ENCODE measurements around the gene CCNK.

Gene CCNK

GRCh38 chr14:99480917-99481744, at the start of gene CCNK:
CCNK (plus strand) TSS chr14:99481409; CDS start chr14:99492678, 11,269 bp downstream.
- DNase-seq = peak; percentile 100

DNA sequence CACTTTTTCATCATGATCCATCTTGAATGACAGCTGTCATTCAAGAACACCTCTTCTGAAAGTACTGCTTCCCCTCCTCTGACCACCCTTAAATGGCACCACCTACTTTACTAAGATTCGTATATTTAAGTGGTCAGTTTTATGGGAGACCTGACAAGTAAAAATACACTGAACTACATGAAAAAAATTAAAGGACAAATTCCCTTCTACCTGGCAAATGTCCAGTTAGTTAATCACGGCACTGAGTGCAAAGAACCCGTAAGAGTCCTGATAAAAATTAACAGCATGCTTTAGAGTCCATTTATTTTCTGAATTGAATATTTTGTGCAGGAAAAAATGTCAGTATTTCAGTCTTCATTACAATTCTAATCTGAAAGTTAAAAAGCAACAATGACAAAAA, 49.2 kb upstream of the CCNK start:
- no peak for DNase-seq

DNA sequence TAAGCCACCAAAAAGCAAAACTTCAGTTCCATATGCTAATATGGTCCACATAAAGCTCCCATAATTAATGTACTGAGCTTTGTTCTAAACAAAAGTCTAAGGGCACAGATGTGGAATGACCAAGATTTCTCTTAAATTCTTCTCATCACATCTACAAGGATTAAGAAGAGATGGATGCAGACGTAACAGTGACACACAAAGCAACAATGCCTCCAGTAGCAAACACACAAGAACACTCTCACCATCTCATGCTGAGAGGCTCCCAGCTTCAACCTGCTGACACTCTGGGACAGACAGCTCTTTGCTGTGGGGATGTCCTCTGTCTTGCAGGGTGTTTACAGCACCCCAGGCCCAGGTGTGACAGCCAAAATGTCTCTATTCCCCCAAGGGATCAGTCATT, 48.7 kb upstream of the CCNK start:
- no peak for DNase-seq

GRCh38 chr14:99435327-99435726, 45.9 kb upstream of the CCNK start:
- no peak for DNase-seq

DNA sequence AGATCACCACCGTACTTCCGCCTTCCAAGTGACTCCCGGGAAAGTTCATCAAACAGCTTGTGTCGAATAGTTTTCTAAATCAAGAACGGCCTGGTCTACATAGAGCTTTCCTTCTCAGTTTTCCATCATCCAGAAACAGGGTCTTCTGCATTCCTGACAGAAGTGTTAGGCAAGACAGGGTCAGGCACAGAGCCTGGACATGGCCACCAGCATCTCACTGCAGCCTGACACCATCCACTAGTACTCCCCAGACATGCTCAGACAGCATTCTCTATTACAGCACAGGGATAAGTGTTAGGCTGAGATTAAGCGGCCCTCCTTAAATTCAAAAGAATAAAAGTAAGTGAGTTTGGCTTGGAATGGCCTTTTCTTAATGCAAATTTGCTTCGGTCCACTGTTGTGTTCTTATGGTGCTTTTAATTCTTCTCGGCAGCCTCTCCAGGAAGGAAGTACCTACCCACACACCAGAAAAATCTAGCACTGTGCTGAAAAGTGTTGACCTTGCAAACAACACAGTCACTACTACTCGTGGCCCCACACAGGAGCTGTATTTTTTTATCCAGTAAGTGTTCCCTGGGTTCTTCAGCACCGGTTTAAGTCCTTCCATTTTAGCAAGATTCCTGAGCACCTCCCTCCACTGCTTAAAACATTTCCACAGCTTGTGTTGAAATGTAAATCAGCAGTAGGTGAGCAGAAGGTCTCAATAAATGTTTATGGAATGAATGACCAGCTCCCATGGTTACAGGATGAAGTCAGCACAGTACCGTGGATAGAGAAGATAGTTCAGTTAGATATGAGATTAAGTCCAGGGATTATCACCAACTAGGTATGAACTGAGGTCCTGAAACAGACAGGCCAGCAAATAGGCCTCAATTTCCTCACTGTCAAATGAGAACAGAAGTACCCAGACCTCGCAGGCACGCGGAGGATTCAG, 44.7 kb upstream of the CCNK start:
- DNase-seq = no peak

- DNase-seq = no peak
These were observed 43.5 kb upstream of the CCNK start for GRCh38 chr14:99437706-99438105.

GRCh38 chr14:99440278-99440677, 40.9 kb upstream of the CCNK start:
- no peak for DNase-seq

- no peak for DNase-seq
These were observed 39.9 kb upstream of the CCNK start for GRCh38 chr14:99441157-99441870.

GRCh38 chr14:99441918-99442317, 39.3 kb upstream of the CCNK start:
- DNase-seq = no peak

- DNase-seq = no peak
These were observed 35.3 kb upstream of the CCNK start for GRCh38 chr14:99445931-99446330.

- DNase-seq = no peak
These were observed 33.5 kb upstream of the CCNK start for GRCh38 chr14:99447739-99448138.

- DNase-seq = no peak
These were observed 30.9 kb upstream of the CCNK start for GRCh38 chr14:99450266-99450665.

DNA sequence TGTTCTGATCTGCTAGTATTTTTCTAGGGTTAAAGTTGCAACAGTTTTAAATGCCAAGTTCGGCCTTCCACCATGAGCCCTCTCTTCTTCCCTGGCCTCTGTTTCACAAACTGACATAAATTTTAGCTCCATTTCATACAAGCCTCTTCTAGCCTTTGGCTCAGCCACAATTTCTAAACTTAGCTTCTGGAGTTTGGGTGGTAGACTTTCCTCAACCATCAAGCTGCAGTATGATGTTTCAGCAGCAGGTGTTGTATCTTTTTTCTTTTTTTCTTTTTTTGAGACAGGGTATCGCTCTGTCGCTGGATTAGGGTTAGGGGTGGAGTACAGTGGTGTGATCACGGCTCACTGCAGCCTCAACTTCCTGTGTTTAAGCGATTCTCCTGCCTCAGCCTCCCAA, 30.0 kb upstream of the CCNK start:
- DNase-seq = no peak

DNA sequence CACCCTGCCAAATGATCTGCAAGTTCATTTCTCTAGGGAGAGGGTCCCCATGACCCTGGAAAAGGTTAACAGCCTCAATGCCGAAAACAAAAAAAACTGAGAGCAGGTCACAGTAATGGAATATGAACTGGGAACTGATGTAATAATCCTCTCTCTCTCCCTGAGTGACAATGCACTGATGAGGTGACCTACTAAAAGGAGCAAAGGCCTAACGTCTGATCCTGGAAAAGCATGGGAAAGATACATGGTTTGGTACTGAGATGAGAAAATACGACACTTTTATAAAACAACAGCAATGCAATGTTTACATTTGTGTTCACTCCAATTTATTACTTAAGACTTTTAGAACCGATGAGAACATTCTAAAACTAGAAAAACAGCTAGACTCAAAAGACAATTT, 28.2 kb upstream of the CCNK start:
- no peak for DNase-seq

DNA sequence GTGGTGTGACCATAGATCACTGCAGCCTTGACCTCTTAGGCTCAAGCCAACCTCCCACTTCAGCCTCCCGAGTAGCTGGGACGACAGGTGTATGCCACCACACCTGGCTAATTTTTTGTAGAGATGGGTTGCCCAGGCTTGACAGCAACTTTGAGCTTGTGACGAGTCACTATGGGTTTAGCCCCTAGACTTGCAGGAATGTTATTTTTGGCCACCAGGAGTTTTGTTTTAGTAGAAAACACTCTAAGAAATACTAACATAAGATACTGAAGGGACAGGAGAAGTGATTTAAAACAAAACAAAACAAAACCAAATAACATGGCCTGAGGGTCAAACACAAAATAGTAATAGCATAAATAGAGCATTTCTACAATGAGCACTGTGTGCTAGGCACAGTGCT, 27.0 kb upstream of the CCNK start:
- no peak for DNase-seq

- no peak for DNase-seq
These were observed 21.6 kb upstream of the CCNK start for GRCh38 chr14:99459481-99460100.

GRCh38 chr14:99460793-99461192, 20.4 kb upstream of the CCNK start:
- DNase-seq = no peak

DNA sequence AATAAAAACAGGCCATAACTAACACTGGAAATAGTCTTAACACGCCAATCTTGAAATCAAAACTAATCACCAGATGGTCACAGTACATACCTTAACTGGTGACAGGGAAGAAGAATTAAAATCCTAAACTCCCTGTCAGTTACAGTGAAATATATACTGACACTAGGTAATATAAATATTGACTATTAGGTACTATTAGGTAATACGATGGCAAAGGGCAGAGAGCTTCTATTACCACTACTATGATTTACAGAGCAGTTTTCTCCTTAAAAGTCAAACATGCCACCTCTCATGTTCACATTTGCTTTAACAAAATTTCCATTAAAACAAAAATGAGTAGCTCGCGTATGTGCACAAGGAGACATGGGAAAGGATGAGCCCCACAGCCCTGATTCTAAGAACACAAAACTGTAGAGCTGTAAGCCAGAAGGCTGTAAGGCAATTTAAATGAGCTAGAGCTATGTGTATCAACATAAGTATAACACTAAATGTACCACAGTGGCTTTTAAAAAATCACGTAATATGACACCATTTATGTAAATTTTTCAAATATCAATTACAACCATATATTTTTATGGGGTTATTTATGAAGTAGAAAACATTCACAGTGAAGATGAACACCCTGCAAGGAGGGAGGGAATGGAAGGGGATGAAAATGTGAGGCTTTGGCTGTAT, 19.7 kb upstream of the CCNK start:
- DNase-seq = no peak

- DNase-seq = no peak
These were observed 19.0 kb upstream of the CCNK start for GRCh38 chr14:99462210-99462609.

DNA sequence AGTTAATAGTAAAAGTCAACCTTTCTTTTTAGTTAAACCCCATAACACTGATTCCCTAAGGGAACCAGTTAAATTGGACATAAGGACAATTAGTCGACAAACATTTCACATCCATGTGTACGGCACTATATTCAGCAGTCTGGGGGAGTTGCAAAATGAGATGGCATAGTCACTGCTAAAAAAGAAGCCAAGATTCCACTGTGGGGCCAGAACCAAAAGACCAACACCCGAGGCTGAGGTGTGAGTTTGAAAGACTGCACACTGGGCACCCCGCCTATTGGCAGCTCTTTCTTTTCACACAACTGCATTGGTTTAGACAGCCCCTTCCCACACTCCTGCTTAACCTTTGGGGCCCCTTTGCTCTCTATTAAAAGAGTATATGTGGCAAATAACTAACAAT, 17.2 kb upstream of the CCNK start:
- DNase-seq = no peak

GRCh38 chr14:99465288-99465687, 15.9 kb upstream of the CCNK start:
- no peak for DNase-seq

GRCh38 chr14:99466758-99467157, 14.5 kb upstream of the CCNK start:
- DNase-seq = no peak
